GM12872 (cell line): ENCODE measurements around the gene IL22RA2.

Experiments
- TF ChIP-seq, protein P1 (sequence below): IDR thresholded peaks from 3 replicates; pipeline ENCODE4 v1.5.1; 2011; ENCODE audit warnings: low read depth, mild to moderate bottlenecking, low read length, moderate library complexity; ENCODE audit not compliant: insufficient read depth

Gene IL22RA2

DNA sequence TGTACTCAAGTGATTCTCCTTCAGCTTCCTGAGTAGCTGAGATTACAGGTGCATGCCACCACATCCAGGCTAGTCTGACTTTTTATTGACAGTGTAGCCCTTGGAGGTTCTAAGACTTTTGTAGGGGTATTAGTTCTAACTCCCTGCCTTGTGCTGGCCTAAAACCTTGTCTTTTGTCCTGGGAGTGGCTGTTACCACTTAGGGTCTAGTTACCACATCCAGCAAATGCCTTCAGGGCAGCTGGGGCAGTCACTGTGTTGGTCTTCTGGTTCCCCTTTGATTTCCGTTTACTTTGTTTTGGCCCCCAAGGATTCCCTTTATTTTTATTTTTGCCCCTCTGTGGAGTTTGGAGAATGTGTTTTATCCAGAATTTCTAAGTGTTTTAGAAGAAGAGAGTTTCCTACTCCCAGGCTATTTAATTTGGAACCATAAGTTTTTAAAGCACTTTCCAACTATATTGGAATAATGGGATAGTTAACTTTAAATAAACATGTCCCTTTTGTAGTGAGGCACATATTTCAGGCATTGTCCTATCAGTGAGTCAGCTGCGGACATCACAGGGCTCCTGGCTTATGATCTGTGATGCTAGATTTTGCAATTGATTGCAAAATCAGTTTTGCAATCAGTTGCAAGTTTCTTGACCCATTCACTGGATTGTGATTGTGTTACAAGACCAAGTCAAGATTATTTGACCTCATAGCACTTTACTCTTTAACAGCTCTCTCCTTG is 25.0 kb downstream of the IL22RA2 start:
- TF ChIP-seq, protein P1, sequence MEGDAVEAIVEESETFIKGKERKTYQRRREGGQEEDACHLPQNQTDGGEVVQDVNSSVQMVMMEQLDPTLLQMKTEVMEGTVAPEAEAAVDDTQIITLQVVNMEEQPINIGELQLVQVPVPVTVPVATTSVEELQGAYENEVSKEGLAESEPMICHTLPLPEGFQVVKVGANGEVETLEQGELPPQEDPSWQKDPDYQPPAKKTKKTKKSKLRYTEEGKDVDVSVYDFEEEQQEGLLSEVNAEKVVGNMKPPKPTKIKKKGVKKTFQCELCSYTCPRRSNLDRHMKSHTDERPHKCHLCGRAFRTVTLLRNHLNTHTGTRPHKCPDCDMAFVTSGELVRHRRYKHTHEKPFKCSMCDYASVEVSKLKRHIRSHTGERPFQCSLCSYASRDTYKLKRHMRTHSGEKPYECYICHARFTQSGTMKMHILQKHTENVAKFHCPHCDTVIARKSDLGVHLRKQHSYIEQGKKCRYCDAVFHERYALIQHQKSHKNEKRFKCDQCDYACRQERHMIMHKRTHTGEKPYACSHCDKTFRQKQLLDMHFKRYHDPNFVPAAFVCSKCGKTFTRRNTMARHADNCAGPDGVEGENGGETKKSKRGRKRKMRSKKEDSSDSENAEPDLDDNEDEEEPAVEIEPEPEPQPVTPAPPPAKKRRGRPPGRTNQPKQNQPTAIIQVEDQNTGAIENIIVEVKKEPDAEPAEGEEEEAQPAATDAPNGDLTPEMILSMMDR, result no peak

DNA sequence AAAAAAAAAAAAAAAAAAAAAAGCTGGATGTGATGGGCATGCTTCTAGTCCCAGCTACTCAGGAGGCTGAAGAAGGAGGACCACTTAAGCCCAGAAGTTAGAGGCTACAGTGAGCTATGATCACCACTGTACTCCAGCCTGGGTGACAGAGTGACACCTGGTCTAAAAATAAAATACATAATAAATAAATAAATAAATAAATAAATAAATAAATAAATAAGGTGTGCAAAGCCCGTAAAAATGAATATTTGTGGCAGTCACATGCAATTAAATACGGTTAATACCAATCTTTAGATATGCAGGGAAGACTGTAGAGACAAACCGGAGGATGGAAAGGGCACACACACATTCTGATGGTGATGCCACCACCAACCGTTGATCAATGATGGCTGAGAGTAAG is 26.2 kb downstream of the IL22RA2 start:
- TF ChIP-seq, protein P1, result no peak

DNA sequence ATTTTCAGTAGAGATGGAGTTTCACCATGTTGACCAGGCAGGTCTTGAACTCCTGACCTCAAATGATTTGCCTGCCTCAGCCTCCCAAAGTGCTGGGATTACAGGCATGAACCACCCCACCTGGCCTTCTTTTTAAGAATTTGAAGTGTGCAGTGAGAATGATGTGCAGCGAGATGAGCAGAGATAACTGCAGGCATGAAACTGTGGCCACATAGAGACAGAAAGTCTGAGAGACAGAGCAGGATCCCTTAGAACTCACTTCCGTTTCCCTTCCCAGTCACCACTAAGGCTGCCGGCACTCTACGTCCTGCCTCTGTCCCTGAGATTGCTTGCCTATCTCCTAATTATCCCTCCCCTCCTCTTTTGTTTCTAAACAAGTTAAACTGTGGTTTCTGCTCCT is 27.2 kb downstream of the IL22RA2 start:
- TF ChIP-seq, protein P1, result no peak

DNA sequence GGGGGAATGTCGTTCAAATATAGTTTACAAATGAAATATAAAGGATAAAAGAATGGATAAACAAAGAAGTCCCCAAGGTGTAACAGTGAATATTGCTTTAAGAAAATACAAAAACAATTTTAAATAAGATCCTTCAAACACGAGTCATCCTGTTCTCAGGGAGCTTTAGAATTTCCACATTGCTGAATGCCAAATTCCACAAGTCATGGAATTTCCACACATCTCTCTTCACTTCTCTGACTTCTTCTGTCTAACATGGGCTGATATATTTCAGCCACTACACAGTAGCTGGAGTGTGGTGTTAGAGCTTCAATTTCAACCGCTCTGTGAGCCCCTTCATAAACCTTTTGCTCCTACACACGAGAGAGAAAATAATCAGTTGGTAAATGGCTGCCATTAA is 28.0 kb downstream of the IL22RA2 start:
- TF ChIP-seq, protein P1, result no peak

DNA sequence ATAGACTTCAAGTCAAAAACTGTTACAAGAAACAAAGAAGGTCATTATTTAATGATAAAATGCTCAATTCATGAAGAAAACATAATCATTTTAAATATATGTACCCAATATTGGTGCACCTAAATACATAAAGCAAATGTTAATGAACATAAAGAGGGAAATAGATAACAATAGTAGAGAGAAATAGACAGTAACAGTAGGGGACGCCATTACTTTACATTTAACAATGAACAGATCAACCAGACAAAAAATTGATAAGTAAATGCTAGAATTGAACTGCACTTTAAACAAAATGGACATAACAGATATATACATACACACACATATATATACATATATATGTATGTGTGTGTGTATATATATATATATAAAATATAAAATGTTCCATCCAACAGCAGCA is 37.4 kb downstream of the IL22RA2 start:
- TF ChIP-seq, protein P1, result no peak

DNA sequence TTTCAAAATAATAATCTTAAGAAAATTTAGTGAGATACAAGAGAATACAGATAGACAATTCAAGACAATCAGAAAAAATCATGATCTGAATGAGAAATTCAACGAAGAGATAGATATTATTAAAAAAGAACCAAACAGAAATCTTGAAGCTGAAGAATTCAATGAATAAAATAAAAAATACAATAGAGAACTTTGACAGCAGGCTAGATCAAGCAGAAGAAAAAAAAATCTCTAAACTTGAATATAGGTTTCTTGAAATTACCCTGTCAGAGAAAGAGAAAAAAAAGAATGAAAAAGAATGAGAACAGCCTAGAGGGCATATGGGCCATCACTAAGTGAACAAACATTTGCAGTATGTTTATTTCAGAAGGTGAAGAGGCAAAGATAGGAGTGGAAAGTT is 39.0 kb downstream of the IL22RA2 start:
- TF ChIP-seq, protein P1, result no peak

DNA sequence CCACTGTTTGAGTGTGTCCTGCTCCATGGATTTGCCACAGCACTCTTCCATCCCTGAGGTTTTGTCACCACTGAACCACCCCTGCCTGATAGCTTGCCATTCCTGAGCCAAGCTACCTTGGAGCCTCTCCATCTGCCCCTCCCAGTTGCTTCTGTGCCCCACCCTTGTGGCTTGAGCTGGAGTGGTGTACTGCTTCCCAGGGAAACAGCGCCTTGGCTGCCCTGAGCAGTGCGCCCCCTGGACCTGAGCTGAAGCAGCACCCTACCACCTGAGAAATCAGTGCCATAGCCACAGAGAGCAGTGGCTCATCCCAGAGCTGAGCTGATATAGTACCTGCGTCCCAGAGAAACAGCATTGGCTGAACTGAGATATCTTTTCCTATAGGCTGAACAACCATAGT is 40.3 kb downstream of the IL22RA2 start:
- TF ChIP-seq, protein P1, result no peak
